ENCODE results near the gene SLC25A53. TPM values are rescaled to one million over a fixed set of nuclear protein-coding genes. Genes with fewer than 3 reads are reported as not detected.

The SLC25A53 gene
- total and polyA plus RNA-seq, 10 of the 15 experiments (the other 5 are each of a cell fraction or from before 2014, with no cell fraction given): 4.1 to 11.4 (median 7.6) TPM

DNA sequence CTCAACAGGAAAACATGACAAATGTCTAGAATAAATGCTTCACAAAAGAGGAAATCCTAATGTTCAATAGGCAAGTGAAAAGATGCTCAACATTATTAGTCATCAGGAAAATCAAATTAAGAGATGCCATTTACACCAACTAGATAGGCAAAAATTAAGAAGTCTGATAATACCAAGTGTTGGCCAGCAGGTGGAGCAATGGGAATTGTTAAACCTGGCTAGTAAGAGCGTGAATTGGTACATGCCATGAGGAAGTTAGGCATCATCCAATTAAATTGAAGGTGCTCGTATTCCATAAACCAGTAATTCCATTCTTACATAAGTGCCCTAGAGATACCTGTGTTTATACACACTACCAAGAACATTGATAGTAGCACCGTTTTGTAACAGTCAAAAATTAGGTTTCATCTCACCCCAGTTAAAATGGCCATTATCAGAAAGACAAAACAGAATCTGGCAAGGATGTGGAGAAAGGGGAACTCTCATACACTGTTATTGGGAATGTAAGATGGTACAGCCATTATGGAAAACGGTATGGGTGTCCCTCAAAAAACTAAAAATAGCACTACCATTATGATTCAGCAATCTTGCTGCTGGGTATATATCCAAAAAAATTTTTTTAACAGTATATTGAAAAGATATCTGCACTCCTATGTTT lies 58.5 kb downstream of the SLC25A53 start:
- no peak overlapping the region for H3K27ac ChIP-seq (ENCODE audit: control insufficient read depth, insufficient read depth)
- H3K9ac ChIP-seq (ENCODE audit: control insufficient read depth, insufficient read depth, low read length): no peak overlapping the region
- DNase-seq (ENCODE audit: low read depth, low spot score) (no peak), FAIRE-seq (peak; percentile 76), ATAC-seq (peak; percentile 92)
- BruUV-seq (replicated peaks): no TSS peak
- intact Hi-C loops (cut with micrococcal nuclease; ENCODE audit: unreplicated experiment) (loop anchor here (1.0 kb wide), 2 partner anchors 15 to 38 kb away; no protein-coding TSS in a partner anchor), in situ Hi-C loops (cut with MboI) (no loop called here)
- H3K4me3 ChIP-seq: no peak overlapping the region
- no peak for TF ChIP-seq TCF12 (IDR thresholded peaks at IDR 0.05; ENCODE audit: low read depth, low read length)
- TF ChIP-seq, protein P1, sequence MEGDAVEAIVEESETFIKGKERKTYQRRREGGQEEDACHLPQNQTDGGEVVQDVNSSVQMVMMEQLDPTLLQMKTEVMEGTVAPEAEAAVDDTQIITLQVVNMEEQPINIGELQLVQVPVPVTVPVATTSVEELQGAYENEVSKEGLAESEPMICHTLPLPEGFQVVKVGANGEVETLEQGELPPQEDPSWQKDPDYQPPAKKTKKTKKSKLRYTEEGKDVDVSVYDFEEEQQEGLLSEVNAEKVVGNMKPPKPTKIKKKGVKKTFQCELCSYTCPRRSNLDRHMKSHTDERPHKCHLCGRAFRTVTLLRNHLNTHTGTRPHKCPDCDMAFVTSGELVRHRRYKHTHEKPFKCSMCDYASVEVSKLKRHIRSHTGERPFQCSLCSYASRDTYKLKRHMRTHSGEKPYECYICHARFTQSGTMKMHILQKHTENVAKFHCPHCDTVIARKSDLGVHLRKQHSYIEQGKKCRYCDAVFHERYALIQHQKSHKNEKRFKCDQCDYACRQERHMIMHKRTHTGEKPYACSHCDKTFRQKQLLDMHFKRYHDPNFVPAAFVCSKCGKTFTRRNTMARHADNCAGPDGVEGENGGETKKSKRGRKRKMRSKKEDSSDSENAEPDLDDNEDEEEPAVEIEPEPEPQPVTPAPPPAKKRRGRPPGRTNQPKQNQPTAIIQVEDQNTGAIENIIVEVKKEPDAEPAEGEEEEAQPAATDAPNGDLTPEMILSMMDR (IDR thresholded peaks at IDR 0.05 in 2 of 3, conservative IDR thresholded peaks at IDR 0.05 in 1 of 3; ENCODE audit: control insufficient read depth in 2 of 3, extremely low read depth in 1 of 3, insufficient read depth in 1 of 3, low read depth in 3 of 3, low read length in 3 of 3): peak; percentile 57 to 66 (median 64); a peak in 5 of 6 replicates
- peak; percentile 80 for TF ChIP-seq SMC3 (IDR thresholded peaks at IDR 0.05; ENCODE audit: borderline replicate concordance, low read length)
- TF ChIP-seq YBX1 (IDR thresholded peaks at IDR 0.05): peak; percentile 7; the same call in 1 of the 2 replicates
- 0 out of 4 replicates have a peak, but pooled peaks of 1 of the 2 experiments have one; percentile 15 for TF ChIP-seq BHLHE40 (IDR thresholded peaks at IDR 0.05; ENCODE audit: borderline replicate concordance in 1 of 2, low read depth in 2 of 2, low read length in 1 of 2)
- peak; percentile 70 for TF ChIP-seq RAD21 (IDR thresholded peaks at IDR 0.05; ENCODE audit: insufficient read depth, low read depth, low read length)
- no peak for TF ChIP-seq FOXK2 (IDR thresholded peaks at IDR 0.05)
- no peaks in the 10 kb centered on the region for H3K27me3 ChIP-seq (replicated peaks in 1 of 2; ENCODE audit: control insufficient read depth in 2 of 2, insufficient read depth in 2 of 2, low read length in 1 of 2)
- POLR2A ChIA-PET: no interaction called here
- no peaks in the 10 kb centered on the region for H3K4me1 ChIP-seq (ENCODE audit: control insufficient read depth, insufficient read depth, low read length)
- no peaks in the 10 kb centered on the region for H3K9me3 ChIP-seq (replicated peaks; ENCODE audit: control insufficient read depth, insufficient read depth, low read length)
- WGBS (ENCODE audit: insufficient coverage, insufficient replicate concordance, low lambda C conversion rate, missing lambda C conversion rate): 0% methylated on average over 4 of the region's 4 CpGs
- no peaks in the 10 kb centered on the region for H3K79me2 ChIP-seq (ENCODE audit: control insufficient read depth, insufficient read depth, low read length)
- no peaks in the 10 kb centered on the region for H4K20me1 ChIP-seq (ENCODE audit: control insufficient read depth, insufficient read depth)
- CTCF ChIA-PET: interaction anchor here (0.9 to 3.3 kb wide), 8 partner anchors 13 to 1092 kb away, joined by 3 to 41 read pairs (median 5); partner anchors contain the start of gene ZCCHC18
- no peak overlapping the region for H3K4me2 ChIP-seq (ENCODE audit: control insufficient read depth, insufficient read depth)
- SMC1A ChIA-PET (ENCODE audit: uncharacterized antibody, unreplicated experiment): interaction anchor here (1.4 to 2.9 kb wide), 3 partner anchors 9 to 38 kb away, joined by 5 to 19 read pairs (median 14); partner anchors contain the start of gene ZCCHC18
- H3K36me3 ChIP-seq (ENCODE audit: control insufficient read depth in 2 of 2, insufficient read depth in 2 of 2, low read length in 1 of 2): no peaks in the 10 kb centered on the region
- RAD21 ChIA-PET (ENCODE audit: unreplicated experiment): interaction anchor here (1.0 to 3.0 kb wide), 4 partner anchors 14 to 39 kb away, joined by 3 to 19 read pairs (median 4); partner anchors contain the start of gene ZCCHC18
- H2AFZ ChIP-seq (ENCODE audit: control insufficient read depth, low read depth, low read length): peak overlapping the region; percentile 29; the same call in 1 of the 2 replicates

Measured in GM12878 (cell line).